Endodermal cell (in vitro differentiated cells): ENCODE data around the gene GAS6. TPM values are rescaled to one million over a fixed set of nuclear protein-coding genes. Genes with fewer than 3 reads are reported as not detected.

Source experiments
- DNase-seq: peaks from one replicate; pipeline ENCODE4 v3.0.0-alpha.2; 2017
- H3K27ac ChIP-seq: 2 replicates; pipeline ENCODE4 v1.5.1; 2013; ENCODE audit warnings: mild to moderate bottlenecking, low read depth, low read length, moderate library complexity
- H3K27me3 ChIP-seq: 2 replicates; pipeline ENCODE4 v1.6.1; 2013; ENCODE audit warnings: mild to moderate bottlenecking, low read length, moderate library complexity; ENCODE audit not compliant: insufficient read depth, control insufficient read depth, poor library complexity, severe bottlenecking
- H3K36me3 ChIP-seq: 2 replicates; pipeline ENCODE4 v1.7.0; 2013; ENCODE audit warnings: mild to moderate bottlenecking, low read length, moderate library complexity; ENCODE audit not compliant: control insufficient read depth, insufficient read depth
- H3K4me1 ChIP-seq: one replicate; pipeline ENCODE4 v1.7.0; 2013; ENCODE audit warnings: low read length; ENCODE audit not compliant: control insufficient read depth, insufficient read depth
- H3K4me3 ChIP-seq: 2 replicates; pipeline ENCODE4 v1.5.1; 2013; ENCODE audit warnings: mild to moderate bottlenecking, low read length, moderate library complexity
- H3K9ac ChIP-seq: 2 replicates; pipeline ENCODE4 v1.6.1; 2013; ENCODE audit warnings: mild to moderate bottlenecking, low read length, moderate library complexity; ENCODE audit not compliant: poor library complexity, severe bottlenecking; ENCODE audit errors: extremely low read depth
- H3K9me3 ChIP-seq: 2 replicates; pipeline ENCODE4 v1.6.1; 2013; ENCODE audit warnings: mild to moderate bottlenecking, low read length, moderate library complexity; ENCODE audit not compliant: control insufficient read depth
- H3K27ac Mint-ChIP-seq: 2 replicates; pipeline ENCODE4 v1.8.0; 2020; ENCODE audit warnings: mixed read lengths
- H3K27me3 Mint-ChIP-seq: 2 replicates; pipeline ENCODE4 v1.8.0; 2021; ENCODE audit warnings: mild to moderate bottlenecking, mixed read lengths; ENCODE audit not compliant: insufficient read depth
- H3K36me3 Mint-ChIP-seq: 2 replicates; pipeline ENCODE4 v1.8.0; 2020; ENCODE audit warnings: low read depth, mixed read lengths
- H3K4me1 Mint-ChIP-seq: 2 replicates; pipeline ENCODE4 v1.8.0; 2020; ENCODE audit warnings: mixed read lengths
- H3K4me3 Mint-ChIP-seq: 2 replicates; pipeline ENCODE4 v1.8.0; 2020; ENCODE audit warnings: mild to moderate bottlenecking, moderate library complexity, mixed read lengths
- H3K9me3 Mint-ChIP-seq: 2 replicates; pipeline ENCODE4 v1.8.0; 2020; ENCODE audit warnings: mild to moderate bottlenecking, mixed read lengths
- WGBS, 2 experiments: methylation state at CpG; one replicate each; pipeline versions ENCODE4 v1.1.5 to v1.1.7; 2013; ENCODE audit warnings: missing lambda C conversion rate in 2 of 2, mixed read lengths in 1 of 2; ENCODE audit not compliant: insufficient coverage in 1 of 2, insufficient read length in 1 of 2; 5-methylcytosine and 5-hydroxymethylcytosine counted together
- total RNA-seq, 2 donors: library from RNA; stranded (reverse); fragmentation: NEBNext Ultra II Directional in 1 of 2; extraction: Animal tissue kit (Norgen Biotek cat#: 25700) in 1 of 2; gene quantifications; 2 replicates in 1 of 2; 3 replicates in 1 of 2; pipeline ENCODE4 v1.2.1, GENCODE V29; 2021
- TF ChIP-seq, protein P1 (sequence below): fragments of 200-600 bp; sonication (generic); conservative IDR thresholded peaks from 2 replicates; pipeline ENCODE4 v1.5.0; 2021; ENCODE audit warnings: antibody characterized with exemption, mild to moderate bottlenecking

Gene GAS6
- total RNA-seq, 2 donors from 2014 or later, result 45.7 to 49.6 TPM

DNA sequence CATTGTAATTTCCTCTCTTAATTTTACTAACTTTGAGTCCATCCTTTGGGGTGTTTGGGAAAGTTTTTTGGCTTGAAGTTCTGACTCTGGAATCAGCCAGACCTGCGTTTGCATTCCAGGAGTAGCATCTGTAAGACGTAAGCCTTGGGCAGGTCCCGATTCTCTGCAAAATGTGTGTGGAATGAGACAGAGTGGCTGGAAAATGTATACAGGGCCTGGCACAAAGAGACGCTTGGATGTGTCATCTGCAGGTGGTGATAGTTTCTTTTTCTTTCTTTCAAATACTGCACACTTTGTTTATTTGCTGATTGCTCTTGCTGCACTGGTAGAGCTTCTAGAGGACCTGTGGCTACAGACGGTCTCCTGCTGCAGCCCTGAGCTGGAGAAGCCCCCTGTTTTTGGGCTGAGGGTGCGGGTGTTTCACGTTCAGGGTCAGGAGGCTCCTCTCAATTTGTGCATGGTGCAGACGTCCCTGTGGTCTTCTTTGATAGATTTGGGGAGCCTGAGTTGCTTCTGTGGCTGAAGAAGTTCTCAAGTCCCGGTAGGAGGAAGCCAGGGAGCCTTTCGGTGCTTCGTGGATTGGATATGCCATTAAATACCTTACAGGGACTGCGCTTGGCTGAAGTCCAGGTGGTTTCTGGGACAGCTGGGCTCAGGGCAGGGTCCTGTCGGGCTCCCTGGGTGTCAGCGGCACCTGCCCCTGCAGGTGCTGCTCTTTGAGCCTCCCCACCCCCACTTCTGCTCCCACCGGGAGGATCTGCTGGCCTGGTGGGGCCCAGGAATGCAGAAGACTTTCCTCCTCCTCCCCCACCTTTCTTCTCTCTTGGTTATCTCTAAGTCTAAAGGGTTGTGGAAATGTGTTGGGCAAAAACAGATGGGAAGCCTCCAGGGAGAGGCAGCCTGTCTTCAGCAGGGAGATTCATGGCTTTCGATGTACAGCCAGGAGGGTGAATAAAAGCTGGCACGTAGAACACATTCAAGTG, 44.0 kb upstream of the GAS6 start:
- peak; percentile 52 for DNase-seq
- H3K27ac Mint-ChIP-seq, result no peak overlapping the region
- H3K36me3 Mint-ChIP-seq, result no peaks in the 10 kb centered on the region
- H3K27ac ChIP-seq, result no peak overlapping the region
- H3K36me3 ChIP-seq, result no peaks in the 10 kb centered on the region
- WGBS, 2 experiments, result 85 to 94% methylated on average over 11 to 17 of the region's 17 CpGs
- TF ChIP-seq, protein P1, sequence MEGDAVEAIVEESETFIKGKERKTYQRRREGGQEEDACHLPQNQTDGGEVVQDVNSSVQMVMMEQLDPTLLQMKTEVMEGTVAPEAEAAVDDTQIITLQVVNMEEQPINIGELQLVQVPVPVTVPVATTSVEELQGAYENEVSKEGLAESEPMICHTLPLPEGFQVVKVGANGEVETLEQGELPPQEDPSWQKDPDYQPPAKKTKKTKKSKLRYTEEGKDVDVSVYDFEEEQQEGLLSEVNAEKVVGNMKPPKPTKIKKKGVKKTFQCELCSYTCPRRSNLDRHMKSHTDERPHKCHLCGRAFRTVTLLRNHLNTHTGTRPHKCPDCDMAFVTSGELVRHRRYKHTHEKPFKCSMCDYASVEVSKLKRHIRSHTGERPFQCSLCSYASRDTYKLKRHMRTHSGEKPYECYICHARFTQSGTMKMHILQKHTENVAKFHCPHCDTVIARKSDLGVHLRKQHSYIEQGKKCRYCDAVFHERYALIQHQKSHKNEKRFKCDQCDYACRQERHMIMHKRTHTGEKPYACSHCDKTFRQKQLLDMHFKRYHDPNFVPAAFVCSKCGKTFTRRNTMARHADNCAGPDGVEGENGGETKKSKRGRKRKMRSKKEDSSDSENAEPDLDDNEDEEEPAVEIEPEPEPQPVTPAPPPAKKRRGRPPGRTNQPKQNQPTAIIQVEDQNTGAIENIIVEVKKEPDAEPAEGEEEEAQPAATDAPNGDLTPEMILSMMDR, result no peak
- H3K9me3 Mint-ChIP-seq, result no peaks in the 10 kb centered on the region
- H3K27me3 Mint-ChIP-seq, result peaks cover 2% of the 10 kb centered on the region
- no peaks in the 10 kb centered on the region for H3K27me3 ChIP-seq
- H3K4me1 ChIP-seq, result peaks cover 9% of the 10 kb centered on the region
- no peak overlapping the region for H3K4me3 ChIP-seq
- no peak overlapping the region for H3K9ac ChIP-seq
- peaks cover 10% of the 10 kb centered on the region for H3K4me1 Mint-ChIP-seq
- no peak overlapping the region for H3K4me3 Mint-ChIP-seq
- no peaks in the 10 kb centered on the region for H3K9me3 ChIP-seq

GRCh38 chr13:113906571-113906970, 42.7 kb upstream of the GAS6 start:
- no peaks in the 10 kb centered on the region for H3K27me3 ChIP-seq
- Mint-ChIP-seq H3K9me3 (no peaks in the 10 kb centered on the region), H3K36me3 (no peaks in the 10 kb centered on the region), H3K4me3 (no peak overlapping the region), H3K27ac (no peak overlapping the region), H3K27me3 (peaks cover 2% of the 10 kb centered on the region), H3K4me1 (peaks cover 10% of the 10 kb centered on the region)
- TF ChIP-seq, protein P1, result no peak
- no peak overlapping the region for H3K4me3 ChIP-seq
- H3K4me1 ChIP-seq, result peaks cover 9% of the 10 kb centered on the region
- DNase-seq, result peak; percentile 30
- no peaks in the 10 kb centered on the region for H3K36me3 ChIP-seq
- no peak overlapping the region for H3K9ac ChIP-seq
- no peaks in the 10 kb centered on the region for H3K9me3 ChIP-seq
- no peak overlapping the region for H3K27ac ChIP-seq
- 90 to 100% methylated on average over 2 to 4 of the region's 4 CpGs for WGBS, 2 experiments

DNA sequence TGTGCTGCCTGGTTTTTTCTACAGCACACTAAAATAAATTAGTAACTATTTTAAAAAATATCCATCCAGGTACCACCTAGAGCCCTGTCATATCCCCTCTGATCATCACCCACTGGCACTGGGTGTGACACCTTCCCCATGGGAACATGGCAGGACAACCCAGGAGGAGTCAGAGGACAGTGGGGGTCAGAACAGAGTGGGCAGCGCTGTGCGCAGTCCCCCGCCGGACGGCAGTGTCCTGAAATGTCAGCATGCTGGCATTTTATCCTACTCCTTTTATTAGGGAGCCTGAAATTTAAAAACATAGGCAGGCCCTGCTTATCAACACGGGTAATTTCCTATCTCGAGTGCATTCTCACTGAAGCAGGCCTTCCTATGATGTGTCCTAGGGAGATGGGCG, 42.1 kb upstream of the GAS6 start:
- no peaks in the 10 kb centered on the region for H3K36me3 ChIP-seq
- no peak overlapping the region for H3K9ac ChIP-seq
- TF ChIP-seq, protein P1, result no peak
- no peak overlapping the region for H3K4me3 ChIP-seq
- peaks cover 9% of the 10 kb centered on the region for H3K4me1 ChIP-seq
- no peaks in the 10 kb centered on the region for H3K27me3 ChIP-seq
- no peaks in the 10 kb centered on the region for H3K9me3 Mint-ChIP-seq
- no peak overlapping the region for H3K27ac Mint-ChIP-seq
- peaks cover 2% of the 10 kb centered on the region for H3K27me3 Mint-ChIP-seq
- H3K4me3 Mint-ChIP-seq, result no peak overlapping the region
- 96 to 100% methylated on average over 2 to 8 of the region's 8 CpGs for whole genome bisulfite sequencing, 2 experiments
- peak; percentile 22 for DNase-seq
- H3K4me1 Mint-ChIP-seq, result peaks cover 10% of the 10 kb centered on the region
- H3K27ac ChIP-seq, result no peak overlapping the region
- no peaks in the 10 kb centered on the region for H3K36me3 Mint-ChIP-seq
- H3K9me3 ChIP-seq, result no peaks in the 10 kb centered on the region
